Measurements from ENCODE around the gene PDE11A. TPM values are rescaled to one million over a fixed set of nuclear protein-coding genes. Genes with fewer than 3 reads are reported as not detected.
A peak's percentile ranks its signal among the peaks of the same experiment; 100 is the strongest.

PDE11A gene
- total RNA-seq, 4 donors from 2014 or later: 0.11 to 1.2 (median 0.26) TPM

DNA sequence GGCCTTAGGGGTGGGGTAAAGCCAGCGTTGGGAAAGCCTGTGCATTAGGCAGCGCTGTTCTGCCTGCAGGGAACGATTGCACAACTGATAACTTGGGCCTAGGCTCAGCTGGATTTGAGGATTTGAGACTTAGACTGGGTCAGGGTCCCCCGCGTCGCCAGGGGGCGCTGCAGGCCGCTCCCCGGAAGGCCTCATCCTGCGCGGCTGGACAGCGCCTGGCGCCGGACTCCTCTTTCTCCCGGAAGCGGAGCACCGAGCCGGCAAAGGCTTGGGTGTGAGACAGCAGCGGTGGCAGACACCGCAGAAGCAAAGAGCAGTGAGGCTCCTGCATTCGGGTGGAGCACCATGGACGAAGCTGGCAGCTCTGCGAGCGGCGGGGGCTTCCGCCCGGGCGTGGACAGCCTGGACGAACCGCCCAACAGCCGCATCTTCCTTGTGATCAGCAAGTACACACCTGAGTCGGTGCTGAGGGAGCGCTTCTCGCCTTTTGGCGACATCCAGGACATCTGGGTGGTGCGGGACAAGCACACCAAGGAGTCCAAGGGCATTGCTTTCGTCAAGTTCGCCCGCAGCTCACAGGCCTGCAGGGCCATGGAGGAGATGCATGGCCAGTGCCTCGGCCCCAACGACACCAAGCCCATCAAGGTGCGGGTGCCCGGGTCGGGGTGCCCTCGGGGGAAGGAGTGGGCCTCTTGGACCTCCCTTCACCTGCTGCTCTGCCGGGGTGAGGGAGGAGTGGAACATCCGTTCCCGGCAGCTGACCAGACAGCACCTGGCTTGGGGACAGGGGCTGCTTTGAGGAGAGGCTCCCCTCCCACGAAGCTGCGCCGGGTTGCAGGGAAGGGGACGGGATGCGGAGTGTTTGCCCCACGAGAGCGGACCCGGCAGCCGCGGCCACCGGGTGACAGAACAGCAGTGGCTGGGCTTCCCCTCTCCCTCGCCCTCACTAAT lies 39.9 kb upstream of the PDE11A start, which contains the start of gene RBM45:
Gene RBM45 (plus strand): TSS at position 236 of the 951 bp plus-strand sequence. CDS start 110 bp downstream, at position 346.
- peak within 1 kb of the TSS; percentile 70 for H3K4me3 ChIP-seq (ENCODE audit: low read depth, poor library complexity, severe bottlenecking)
- TF ChIP-seq POLR2A (IDR thresholded peaks at IDR 0.05): no peak
- TF ChIP-seq, protein P1, sequence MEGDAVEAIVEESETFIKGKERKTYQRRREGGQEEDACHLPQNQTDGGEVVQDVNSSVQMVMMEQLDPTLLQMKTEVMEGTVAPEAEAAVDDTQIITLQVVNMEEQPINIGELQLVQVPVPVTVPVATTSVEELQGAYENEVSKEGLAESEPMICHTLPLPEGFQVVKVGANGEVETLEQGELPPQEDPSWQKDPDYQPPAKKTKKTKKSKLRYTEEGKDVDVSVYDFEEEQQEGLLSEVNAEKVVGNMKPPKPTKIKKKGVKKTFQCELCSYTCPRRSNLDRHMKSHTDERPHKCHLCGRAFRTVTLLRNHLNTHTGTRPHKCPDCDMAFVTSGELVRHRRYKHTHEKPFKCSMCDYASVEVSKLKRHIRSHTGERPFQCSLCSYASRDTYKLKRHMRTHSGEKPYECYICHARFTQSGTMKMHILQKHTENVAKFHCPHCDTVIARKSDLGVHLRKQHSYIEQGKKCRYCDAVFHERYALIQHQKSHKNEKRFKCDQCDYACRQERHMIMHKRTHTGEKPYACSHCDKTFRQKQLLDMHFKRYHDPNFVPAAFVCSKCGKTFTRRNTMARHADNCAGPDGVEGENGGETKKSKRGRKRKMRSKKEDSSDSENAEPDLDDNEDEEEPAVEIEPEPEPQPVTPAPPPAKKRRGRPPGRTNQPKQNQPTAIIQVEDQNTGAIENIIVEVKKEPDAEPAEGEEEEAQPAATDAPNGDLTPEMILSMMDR (IDR thresholded peaks at IDR 0.05): peak in 1 of 3 donors; percentile 83
- intact Hi-C loops (cut with DNase I; ENCODE audit: low total_unique reads): loop anchor here (10.0 kb wide), 1 partner anchor 162 kb away; no protein-coding TSS in a partner anchor
- peak; percentile 91 to 98 for DNase-seq (ENCODE audit: low spot score in 2 of 2)
- WGBS, 2 donors: 0 to 2% methylated on average over 39 to 49 of the region's 60 CpGs

DNA sequence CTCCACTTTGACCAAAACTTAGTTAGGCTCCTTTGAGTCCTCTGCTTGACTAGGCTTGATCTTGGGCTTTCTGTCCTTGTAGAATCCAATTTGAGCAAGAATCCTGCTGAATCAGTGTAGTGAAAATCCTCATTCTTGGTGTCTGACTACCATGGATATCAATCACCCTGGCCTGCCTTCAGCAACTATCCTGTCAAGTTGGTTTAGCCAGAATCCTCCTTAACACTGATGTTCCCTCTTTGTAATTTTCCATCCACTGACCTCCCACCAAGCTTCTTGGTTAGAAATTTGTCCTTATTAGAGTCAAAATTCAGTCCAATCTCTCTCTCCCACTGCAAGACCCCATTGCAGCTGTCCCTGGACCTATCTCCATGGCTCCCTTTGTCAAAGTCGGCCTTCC lies 39.2 kb upstream of the PDE11A start:
- 48 to 79% methylated on average over 1 of the region's 1 CpG for WGBS, 2 donors
- intact Hi-C loops (cut with DNase I; ENCODE audit: low total_unique reads): loop anchor here (10.0 kb wide), 1 partner anchor 163 kb away; no protein-coding TSS in a partner anchor
- TF ChIP-seq, protein P1 (IDR thresholded peaks at IDR 0.05): no peak
- TF ChIP-seq POLR2A (IDR thresholded peaks at IDR 0.05): no peak
- no peak overlapping the region for H3K4me3 ChIP-seq (ENCODE audit: low read depth, poor library complexity, severe bottlenecking)
- no peak for DNase-seq (ENCODE audit: low spot score in 2 of 2)

DNA sequence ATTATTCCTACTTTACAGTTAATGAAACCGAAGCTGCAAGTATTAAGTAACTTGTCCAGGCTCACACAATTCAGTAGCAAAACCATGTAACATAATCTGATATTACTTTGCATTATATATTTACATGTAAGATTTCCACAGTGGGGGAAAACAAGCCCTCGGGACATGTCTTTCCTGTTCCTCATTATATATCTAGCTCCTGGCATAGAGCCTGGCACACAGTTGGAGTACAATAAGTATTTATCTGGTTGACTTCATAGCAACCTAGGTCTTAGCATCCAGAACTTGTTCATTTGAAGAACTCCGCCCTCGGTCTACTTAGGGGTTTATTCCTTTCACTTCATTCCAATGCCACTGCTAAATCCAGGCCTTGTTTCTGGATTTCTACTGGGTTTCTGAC lies 38.1 kb upstream of the PDE11A start:
- DNase-seq (ENCODE audit: low spot score in 2 of 2): no peak
- no peak overlapping the region for H3K4me3 ChIP-seq (ENCODE audit: low read depth, poor library complexity, severe bottlenecking)

DNA sequence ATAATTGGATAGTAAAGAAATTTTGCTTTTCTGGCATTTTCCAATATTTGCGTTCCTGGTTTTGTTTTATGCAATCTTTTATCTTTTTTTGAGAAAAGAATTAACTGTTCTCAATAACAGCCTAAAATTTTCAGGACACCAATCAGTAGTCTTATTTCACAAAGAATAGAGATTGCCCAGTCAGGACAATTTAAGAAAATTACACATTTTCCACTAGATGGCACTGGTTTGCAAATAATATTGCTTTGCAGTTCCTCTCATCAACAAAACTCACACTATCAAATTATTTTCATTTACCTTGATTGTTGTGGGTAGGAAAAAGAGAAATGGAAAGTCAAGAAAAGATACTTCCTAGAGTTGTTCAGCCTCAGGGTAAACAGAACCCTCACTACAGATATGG lies 37.2 kb upstream of the PDE11A start:
- no peak overlapping the region for H3K4me3 ChIP-seq (ENCODE audit: low read depth, poor library complexity, severe bottlenecking)
- intact Hi-C loops (cut with DNase I; ENCODE audit: low total_unique reads): loop anchor here (10.0 kb wide), 2 partner anchors 165 to 315 kb away; no protein-coding TSS in a partner anchor
- whole genome bisulfite sequencing, 2 donors: 12 to 23% methylated on average over 1 of the region's 1 CpG
- no peak for DNase-seq (ENCODE audit: low spot score in 2 of 2)
- TF ChIP-seq, protein P1 (IDR thresholded peaks at IDR 0.05): no peak
- no peak for TF ChIP-seq POLR2A (IDR thresholded peaks at IDR 0.05)

More for the DNA sequence above, 38.1 kb upstream of the PDE11A start:
- intact Hi-C loops (cut with DNase I; ENCODE audit: low total_unique reads): loop anchor here (10.0 kb wide), 1 partner anchor 164 kb away; no protein-coding TSS in a partner anchor
- WGBS, 2 donors: 45 to 55% methylated on average over 4 of the region's 4 CpGs
- TF ChIP-seq, protein P1 (IDR thresholded peaks at IDR 0.05): no peak

DNA sequence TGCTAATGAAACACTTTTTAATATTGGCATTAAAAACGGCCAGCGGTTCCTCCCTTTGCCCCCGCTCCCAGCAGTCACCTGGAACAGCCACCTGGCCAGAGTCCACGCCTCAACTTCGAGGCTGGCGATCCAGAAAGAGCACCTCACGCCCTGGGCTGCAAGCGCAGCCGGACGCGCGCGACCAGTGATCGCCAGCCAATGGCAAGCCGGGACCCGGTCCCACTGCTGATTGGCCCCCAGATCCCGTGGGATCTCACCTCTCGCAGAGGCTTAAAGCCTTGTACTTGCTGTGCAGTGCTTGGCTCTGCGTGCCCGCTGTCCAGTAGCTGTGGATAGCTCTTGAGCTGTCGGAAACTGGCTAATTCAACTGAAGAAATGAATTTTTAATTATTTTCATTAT lies 35.6 kb upstream of the PDE11A start:
- intact Hi-C loops (cut with DNase I; ENCODE audit: low total_unique reads): loop anchor here (10.0 kb wide), 1 partner anchor 317 kb away; no protein-coding TSS in a partner anchor
- TF ChIP-seq POLR2A (IDR thresholded peaks at IDR 0.05): no peak
- TF ChIP-seq, protein P1 (IDR thresholded peaks at IDR 0.05): no peak
- 88 to 89% methylated on average over 21 of the region's 21 CpGs for WGBS, 2 donors
- no peak overlapping the region for H3K4me3 ChIP-seq (ENCODE audit: low read depth, poor library complexity, severe bottlenecking)
- DNase-seq (ENCODE audit: low spot score in 2 of 2): no peak

Measured in lower leg skin (tissue), 4 donors.